ENCODE measurements around the gene TRIM52. TPM values are rescaled to one million over a fixed set of nuclear protein-coding genes. Genes with fewer than 3 reads are reported as not detected.
A peak's percentile ranks its signal among the peaks of the same experiment; 100 is the strongest.

Gene TRIM52
- total and polyA plus RNA-seq, 2 of the 13 experiments (the other 11 are each of a cell fraction or from before 2014, with no cell fraction given), result 7.2 to 11.6 TPM

DNA sequence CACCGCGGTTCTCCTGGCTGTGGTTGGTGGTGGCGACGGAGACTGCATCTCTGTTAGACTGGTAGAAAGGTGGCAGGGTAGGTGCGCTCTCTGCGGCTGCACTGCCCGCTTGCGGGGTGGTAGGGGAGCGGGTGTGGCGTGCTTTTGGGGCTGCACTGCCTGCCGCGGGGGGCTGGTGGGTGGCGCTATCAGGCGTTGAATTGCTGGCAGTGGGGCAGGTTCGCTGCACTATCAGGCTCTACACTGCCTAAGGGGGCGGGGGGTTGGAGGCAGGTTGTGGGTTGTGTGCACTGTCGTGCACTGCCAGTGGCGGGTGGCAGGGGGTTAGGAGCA lies 21.0 kb upstream of the TRIM52 start:
- Histone ChIP-seq H3K4me1 (ENCODE audit: insufficient read depth, low read length) (peaks cover 5% of the 10 kb centered on the region; the same call in 1 of the 2 replicates), H3K27me3 (ENCODE audit: control insufficient read depth in 1 of 2, insufficient read depth in 2 of 2, low read length in 2 of 2) (no peaks in the 10 kb centered on the region), H3K36me3 (replicated peaks in 1 of 2; ENCODE audit: control insufficient read depth in 1 of 2, insufficient read depth in 2 of 2, low read length in 2 of 2) (no peaks in the 10 kb centered on the region), H3K4me2 (ENCODE audit: low read depth, low read length) (no peak overlapping the region), H3K9me3 (ENCODE audit: low read length) (no peaks in the 10 kb centered on the region), H4K20me1 (ENCODE audit: insufficient read depth, low read length) (no peaks in the 10 kb centered on the region), H3K79me2 (ENCODE audit: insufficient read depth, low read length) (no peaks in the 10 kb centered on the region), H3K9ac (ENCODE audit: insufficient read depth, low read depth, low read length) (no peak overlapping the region), H3K27ac (ENCODE audit: extremely low read length, insufficient read depth, low read length) (no peak overlapping the region), H3K4me3 (replicated peaks in 1 of 3; ENCODE audit: insufficient read depth in 1 of 3, low read depth in 2 of 3, low read length in 3 of 3) (peak overlapping the region in 2 of 3 experiments; percentile 23 to 41; a peak in 3 of 6 replicates), H2AFZ (ENCODE audit: low read length) (no peak overlapping the region)
- DNase-seq (ENCODE audit: low spot score), result no peak
- ChIA-PET POLR2A (interaction anchor here (0.8 kb wide), 1 partner anchor 39 kb away, joined by 4 read pairs; the partner anchor contains the start of gene RACK1), CTCF (ENCODE audit: low intra/inter-chr PET ratio, low total read pairs) (no interaction called here)
- intact Hi-C loops (cut with micrococcal nuclease; ENCODE audit: unreplicated experiment), result no loop called here
- no TSS peak for BruUV-seq (replicated peaks)
- in situ Hi-C loops (cut with HindIII; ENCODE audit: extremely low pct_ligation_motif_present, low pct_unique_long_range_greater_than_20kb), result no loop called here
- 74% methylated on average over 14 of the region's 18 CpGs for WGBS (ENCODE audit: low lambda C conversion rate)
- TF ChIP-seq FOSL1 (CRISPR knock-in tag; IDR thresholded peaks at IDR 0.05; ENCODE audit: borderline replicate concordance) (no peak), ZNF234 (CRISPR knock-in tag; conservative IDR thresholded peaks at IDR 0.05) (no peak), ZNF44 (CRISPR knock-in tag; IDR thresholded peaks at IDR 0.05) (no peak), ZNF850 (CRISPR knock-in tag; conservative IDR thresholded peaks at IDR 0.05) (no peak), ZNF501 (CRISPR knock-in tag; IDR thresholded peaks at IDR 0.05) (no peak), ZNF761 (CRISPR knock-in tag; conservative IDR thresholded peaks at IDR 0.05) (no peak), SIN3B (IDR thresholded peaks at IDR 0.05; ENCODE audit: low read length) (no peak), ZNF205 (CRISPR knock-in tag; IDR thresholded peaks at IDR 0.05) (no peak), SP140L (CRISPR knock-in tag; IDR thresholded peaks at IDR 0.05; ENCODE audit: borderline replicate concordance) (no peak), ZNF292 (CRISPR knock-in tag; IDR thresholded peaks at IDR 0.05; ENCODE audit: borderline replicate concordance, low read depth) (no peak), SMC3 (IDR thresholded peaks at IDR 0.05; ENCODE audit: low read length) (no peak), ZFP41 (CRISPR knock-in tag; IDR thresholded peaks at IDR 0.05; ENCODE audit: borderline replicate concordance) (no peak), ZNF572 (CRISPR knock-in tag; IDR thresholded peaks at IDR 0.05) (no peak), MAFF (IDR thresholded peaks at IDR 0.05; ENCODE audit: low read depth, low read length) (no peak), NBN (conservative IDR thresholded peaks at IDR 0.05) (no peak), EEA1 (CRISPR knock-in tag; IDR thresholded peaks at IDR 0.05; ENCODE audit: borderline replicate concordance) (no peak), ZNF546 (CRISPR knock-in tag; conservative IDR thresholded peaks at IDR 0.05) (no peak), CENPX (CRISPR knock-in tag; IDR thresholded peaks at IDR 0.05) (no peak), FOSL2 (CRISPR knock-in tag; IDR thresholded peaks at IDR 0.05) (no peak)
- FAIRE-seq, result no peak
- ATAC-seq, result peak; percentile 63

Measured in HepG2 (cell line).